Neural cell (in vitro differentiated cells): Measurements from ENCODE around the gene DUSP14. TPM values are rescaled to one million over a fixed set of nuclear protein-coding genes. Genes with fewer than 3 reads are reported as not detected.

Experiments
- H2AFZ ChIP-seq: fragments of 200-600, 300-800 bp; sonication (generic), shearing (Covaris generic); 2 replicates; pipeline ENCODE4 v1.6.0; 2014; ENCODE audit warnings: low read depth, mild to moderate bottlenecking, antibody characterized with exemption, low read length, moderate library complexity
- H3F3A ChIP-seq: fragments of 200-600 bp; shearing (Covaris generic); 2 replicates; pipeline ENCODE4 v1.6.1; 2016; ENCODE audit warnings: mild to moderate bottlenecking, moderate library complexity, mixed read lengths, antibody characterized with exemption, low read length; ENCODE audit not compliant: insufficient read depth, poor library complexity, severe bottlenecking
- H3K27ac ChIP-seq: fragments of 200-600, 300-800 bp; sonication (generic), shearing (Covaris generic); 2 replicates; pipeline ENCODE4 v1.5.1; 2014; ENCODE audit warnings: mild to moderate bottlenecking, low read length, moderate library complexity
- H3K27me3 ChIP-seq: fragments of 300-800, 200-600 bp; sonication (generic), shearing (Covaris generic); 2 replicates; pipeline ENCODE4 v1.6.0; 2014; ENCODE audit warnings: mild to moderate bottlenecking, low read depth, low read length, moderate library complexity; ENCODE audit not compliant: insufficient read depth
- H3K36me3 ChIP-seq: fragments of 300-800, 200-600 bp; sonication (generic), shearing (Covaris generic); 2 replicates; pipeline ENCODE4 v1.5.1; 2014; ENCODE audit warnings: mild to moderate bottlenecking, antibody characterized with exemption, low read length, moderate library complexity; ENCODE audit not compliant: insufficient read depth
- H3K4me2 ChIP-seq: fragments of 300-800, 200-600 bp; sonication (generic), shearing (Covaris generic); 2 replicates; pipeline ENCODE4 v1.6.0; 2014; ENCODE audit warnings: mild to moderate bottlenecking, low read length
- H3K4me3 ChIP-seq: fragments of 300-800, 200-600 bp; sonication (generic), shearing (Covaris generic); 2 replicates; pipeline ENCODE4 v1.5.1; 2014; ENCODE audit warnings: mild to moderate bottlenecking, low read length, moderate library complexity
- H3K79me2 ChIP-seq: fragments of 200-600 bp; shearing (Covaris generic); replicated peaks from 2 replicates; pipeline ENCODE4 v1.6.0; 2014; ENCODE audit warnings: mild to moderate bottlenecking, low read length, moderate library complexity; ENCODE audit not compliant: insufficient read depth
- H3K9ac ChIP-seq: fragments of 300-800, 200-600 bp; sonication (generic), shearing (Covaris generic); 2 replicates; pipeline ENCODE4 v1.6.1; 2016; ENCODE audit warnings: mild to moderate bottlenecking, low read length, mixed read lengths
- H3K9me2 ChIP-seq: fragments of 200-600 bp; shearing (Covaris generic); 2 replicates; pipeline ENCODE4 v1.6.1; 2016; ENCODE audit warnings: mild to moderate bottlenecking, low read length, mixed read lengths; ENCODE audit not compliant: insufficient read depth
- H3K9me3 ChIP-seq: fragments of 200-600, 300-800 bp; sonication (generic), shearing (Covaris generic); 2 replicates; pipeline ENCODE4 v1.6.1; 2016; ENCODE audit warnings: mild to moderate bottlenecking, mixed run types, low read length, moderate library complexity, mixed read lengths
- H4K20me1 ChIP-seq: fragments of 200-600 bp; shearing (Covaris generic); 2 replicates; pipeline ENCODE4 v1.6.1; 2016; ENCODE audit warnings: mild to moderate bottlenecking, mixed run types; ENCODE audit not compliant: insufficient read depth
- CTCF ChIP-seq: fragments of 450-650 bp; IDR thresholded peaks from 2 replicates; pipeline ENCODE4 v1.5.1; 2014; ENCODE audit warnings: antibody characterized with exemption, mild to moderate bottlenecking, moderate library complexity; ENCODE audit not compliant: poor library complexity, severe bottlenecking
- EP300 ChIP-seq: fragments of 450-650 bp; conservative IDR thresholded peaks from 2 replicates; pipeline ENCODE4 v1.6.1; 2014; ENCODE audit warnings: antibody characterized with exemption, mild to moderate bottlenecking, moderate library complexity; ENCODE audit not compliant: poor library complexity, severe bottlenecking
- EZH2 ChIP-seq: fragments of 200-600, 300-800 bp; shearing (Covaris generic), sonication (generic); IDR thresholded peaks from 2 replicates; pipeline ENCODE4 v1.6.1; 2014; ENCODE audit warnings: antibody characterized with exemption, low read length, borderline replicate concordance, mild to moderate bottlenecking; ENCODE audit not compliant: insufficient read depth, poor library complexity, severe bottlenecking
- MXI1 ChIP-seq: fragments of 450-650 bp; conservative IDR thresholded peaks from 2 replicates; pipeline ENCODE4 v1.6.1; 2014; ENCODE audit warnings: antibody characterized with exemption, mild to moderate bottlenecking; ENCODE audit not compliant: poor library complexity, severe bottlenecking
- REST ChIP-seq: IDR thresholded peaks from 2 replicates; pipeline ENCODE4 v1.6.1; 2012; ENCODE audit warnings: borderline replicate concordance
- SMC3 ChIP-seq: fragments of 450-650 bp; conservative IDR thresholded peaks from 2 replicates; pipeline ENCODE4 v1.6.1; 2014; ENCODE audit warnings: antibody characterized with exemption, mild to moderate bottlenecking, moderate library complexity; ENCODE audit not compliant: poor library complexity
- TAF1 ChIP-seq: IDR thresholded peaks from 2 replicates; pipeline ENCODE4 v1.6.1; 2012; ENCODE audit warnings: low read depth
- polyA plus RNA-seq: library from polyadenylated mRNA; depleted of rRNA; stranded (reverse); fragments of >200 nt; gene quantifications from 2 replicates; pipeline ENCODE4 v1.2.3, GENCODE V29; 2014

Gene DUSP14
- polyA plus RNA-seq, 1 donor from 2014 or later = 19.7 TPM

GRCh38 chr17:37506678-37507077, 17.0 kb downstream of the DUSP14 start:
- Histone ChIP-seq H3K36me3 (no peaks in the 10 kb centered on the region), H3K27ac (no peak overlapping the region), H3K9me2 (no peaks in the 10 kb centered on the region), H3K79me2 (peaks cover 8% of the 10 kb centered on the region), H2AFZ (no peak overlapping the region), H3K9me3 (no peaks in the 10 kb centered on the region), H3K4me3 (no peak overlapping the region), H4K20me1 (no peaks in the 10 kb centered on the region), H3K9ac (no peak overlapping the region), H3K4me2 (no peak overlapping the region), H3F3A (no peaks in the 10 kb centered on the region), H3K27me3 (no peaks in the 10 kb centered on the region)
- TF ChIP-seq MXI1 = no peak
- no peak for TF ChIP-seq TAF1
- no peak for TF ChIP-seq REST
- no peak for TF ChIP-seq SMC3
- TF ChIP-seq CTCF = no peak
- TF ChIP-seq EZH2 = no peak

- H3F3A ChIP-seq = no peaks in the 10 kb centered on the region
- no peaks in the 10 kb centered on the region for H3K9me2 ChIP-seq
- no peaks in the 10 kb centered on the region for H3K9me3 ChIP-seq
- H3K27me3 ChIP-seq = no peaks in the 10 kb centered on the region
- no peak overlapping the region for H3K27ac ChIP-seq
- no peak for TF ChIP-seq CTCF
- TF ChIP-seq EP300 = no peak
- H3K9ac ChIP-seq = no peak overlapping the region
- peaks cover 2% of the 10 kb centered on the region for H3K36me3 ChIP-seq
- H3K4me3 ChIP-seq = no peak overlapping the region
- H3K79me2 ChIP-seq = peaks cover 8% of the 10 kb centered on the region
- H3K4me2 ChIP-seq = no peak overlapping the region
- H2AFZ ChIP-seq = no peak overlapping the region
- no peaks in the 10 kb centered on the region for H4K20me1 ChIP-seq
These were observed 17.4 kb downstream of the DUSP14 start for GRCh38 chr17:37507111-37507510.
